ENCODE measurements around the gene FBN2. TPM values are rescaled to one million over a fixed set of nuclear protein-coding genes. Genes with fewer than 3 reads are reported as not detected.

Gene FBN2
- 1 to 10 TPM in 1 of 4 donors, under 1 TPM in 3; 0.16 to 2.4 (median 0.26) TPM for total RNA-seq

DNA sequence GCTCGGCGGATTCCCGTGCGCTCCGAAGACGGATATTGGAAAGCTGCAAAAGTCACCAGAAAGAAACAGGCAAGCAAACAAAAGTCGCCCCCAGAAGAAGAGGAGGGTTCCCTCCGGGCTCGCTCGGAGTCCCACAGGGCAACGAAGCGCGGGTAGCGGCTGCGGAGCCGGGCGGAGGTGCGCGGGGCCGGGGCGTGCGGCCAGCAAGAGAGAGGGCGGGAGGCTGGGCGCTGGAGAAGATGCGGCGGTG is at the start of gene FBN2:
FBN2 (minus strand) TSS at position 246 of the 250 bp plus-strand sequence. CDS start 642 bp downstream, outside the sequence.
- TF ChIP-seq CTCF (IDR thresholded peaks at IDR 0.05; ENCODE audit: low read depth) = no peak

DNA sequence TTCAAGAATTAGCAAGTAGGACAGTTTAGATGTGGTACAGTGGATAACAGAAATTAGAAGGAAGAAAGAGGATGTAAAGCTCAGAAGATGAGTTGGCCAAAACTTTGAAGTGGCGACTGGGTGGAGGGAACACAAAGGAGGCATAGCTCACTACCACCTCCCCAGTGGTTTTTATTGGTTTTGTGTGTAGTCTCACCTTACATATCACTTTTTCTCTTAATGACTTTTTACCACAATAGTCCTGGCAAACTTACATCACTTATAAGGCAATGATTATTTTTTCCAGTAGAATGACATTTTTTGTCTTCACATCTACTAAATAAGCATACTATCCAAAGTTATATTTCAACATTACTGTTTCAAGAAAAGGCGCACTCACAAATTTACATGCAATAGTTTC is 49.2 kb upstream of the FBN2 start:
- TF ChIP-seq CTCF (IDR thresholded peaks at IDR 0.05; ENCODE audit: low read depth) = no peak

DNA sequence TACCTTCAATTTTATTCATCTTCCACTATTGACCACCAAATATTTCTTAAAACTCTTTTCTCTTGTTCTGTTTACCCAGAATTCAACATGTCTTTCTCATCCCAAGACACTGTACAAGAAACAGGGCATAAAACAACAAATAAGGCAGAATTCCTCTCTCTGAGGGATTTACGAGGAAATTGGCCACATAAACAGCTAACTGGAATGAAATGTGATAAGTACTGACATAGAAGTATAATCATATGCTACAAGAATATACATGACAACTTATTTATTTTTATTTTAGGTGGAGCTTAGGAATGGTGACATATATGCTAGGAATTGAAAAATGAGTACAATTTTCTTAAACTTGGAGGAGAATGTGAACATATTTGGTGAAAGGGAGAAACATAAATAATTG is 48.8 kb upstream of the FBN2 start:
- TF ChIP-seq CTCF (IDR thresholded peaks at IDR 0.05; ENCODE audit: low read depth) = no peak

- TF ChIP-seq CTCF (IDR thresholded peaks at IDR 0.05; ENCODE audit: low read depth) = no peak
These were observed 41.6 kb upstream of the FBN2 start for GRCh38 chr5:128579639-128580038.

GRCh38 chr5:128579093-128579492 is 41.0 kb upstream of the FBN2 start:
- TF ChIP-seq CTCF (IDR thresholded peaks at IDR 0.05; ENCODE audit: low read depth) = no peak

DNA sequence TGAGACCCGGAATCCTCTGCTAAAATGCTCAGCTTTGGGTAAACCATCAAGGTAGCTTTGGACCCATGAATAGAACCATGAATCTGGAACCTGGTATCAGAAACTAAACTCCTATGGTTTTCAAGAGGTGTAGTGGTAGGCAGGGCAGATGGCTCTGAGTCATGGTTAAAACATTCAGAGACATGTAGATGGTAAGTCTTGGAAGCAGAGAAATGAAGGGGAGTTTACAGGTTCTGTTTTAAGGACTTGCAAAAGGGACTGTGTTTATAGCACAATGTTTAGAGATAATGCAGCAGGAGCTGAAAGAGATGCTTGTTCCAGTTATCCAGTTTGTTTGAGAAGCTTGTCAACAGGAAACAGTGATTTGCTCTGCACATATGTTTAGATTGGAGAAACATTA is 36.0 kb upstream of the FBN2 start:
- TF ChIP-seq CTCF (IDR thresholded peaks at IDR 0.05; ENCODE audit: low read depth) = no peak

- no peak for TF ChIP-seq CTCF (IDR thresholded peaks at IDR 0.05; ENCODE audit: low read depth)
These were observed 34.9 kb upstream of the FBN2 start for GRCh38 chr5:128572930-128573319.

Measured in subcutaneous adipose tissue (tissue), 4 donors.